Astrocyte (in vitro differentiated cells and primary cell): Measurements from ENCODE around the gene TBC1D14.

Experiments used
- EZH2 ChIP-seq: IDR thresholded peaks from 2 replicates; pipeline ENCODE4 v1.6.1; 2012; ENCODE audit warnings: mild to moderate bottlenecking, low read length, inconsistent platforms; ENCODE audit not compliant: insufficient read depth
- TF ChIP-seq, protein P1 (sequence below): IDR thresholded peaks from 2 replicates; pipeline ENCODE4 v1.5.1; 2011; ENCODE audit warnings: low read depth, mild to moderate bottlenecking, inconsistent platforms, low read length, moderate library complexity; ENCODE audit not compliant: insufficient read depth

DNA sequence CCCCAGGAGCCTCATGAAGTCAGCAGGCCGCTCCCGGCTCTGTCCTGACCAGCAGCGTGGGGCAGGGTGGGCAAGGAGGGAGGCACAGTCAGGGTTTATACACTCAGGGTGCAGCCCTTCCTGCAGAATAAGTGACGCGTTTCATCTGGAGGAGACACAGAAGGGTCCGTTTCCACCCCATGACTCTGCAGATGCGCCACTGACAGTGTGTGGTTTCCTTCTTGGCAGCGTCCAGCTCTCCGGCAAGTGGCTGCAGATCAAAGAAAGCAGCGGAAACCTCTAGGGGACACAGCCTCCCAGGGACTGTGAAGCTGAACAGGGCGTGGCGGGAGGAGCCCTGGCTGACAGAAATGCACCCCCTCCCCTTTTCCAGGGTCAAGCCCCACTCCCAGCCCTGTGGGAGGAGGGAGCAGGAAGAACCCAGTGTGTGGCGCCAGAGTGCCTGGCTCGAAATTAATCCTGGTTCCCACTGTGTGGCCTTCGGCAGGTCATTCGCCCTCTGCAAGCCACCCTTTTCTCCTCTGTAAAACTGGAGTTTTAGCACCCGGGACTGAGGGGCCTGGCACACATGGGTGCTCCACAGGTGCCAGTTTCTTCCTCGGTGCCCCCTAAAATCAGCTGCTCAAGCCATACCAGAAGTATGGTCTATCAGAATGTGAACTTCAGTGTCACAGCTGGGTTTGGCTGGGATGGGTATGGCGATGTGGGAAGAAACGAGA, 17.3 kb upstream of the TBC1D14 start:
- TF ChIP-seq EZH2 = no peak
- TF ChIP-seq, protein P1, sequence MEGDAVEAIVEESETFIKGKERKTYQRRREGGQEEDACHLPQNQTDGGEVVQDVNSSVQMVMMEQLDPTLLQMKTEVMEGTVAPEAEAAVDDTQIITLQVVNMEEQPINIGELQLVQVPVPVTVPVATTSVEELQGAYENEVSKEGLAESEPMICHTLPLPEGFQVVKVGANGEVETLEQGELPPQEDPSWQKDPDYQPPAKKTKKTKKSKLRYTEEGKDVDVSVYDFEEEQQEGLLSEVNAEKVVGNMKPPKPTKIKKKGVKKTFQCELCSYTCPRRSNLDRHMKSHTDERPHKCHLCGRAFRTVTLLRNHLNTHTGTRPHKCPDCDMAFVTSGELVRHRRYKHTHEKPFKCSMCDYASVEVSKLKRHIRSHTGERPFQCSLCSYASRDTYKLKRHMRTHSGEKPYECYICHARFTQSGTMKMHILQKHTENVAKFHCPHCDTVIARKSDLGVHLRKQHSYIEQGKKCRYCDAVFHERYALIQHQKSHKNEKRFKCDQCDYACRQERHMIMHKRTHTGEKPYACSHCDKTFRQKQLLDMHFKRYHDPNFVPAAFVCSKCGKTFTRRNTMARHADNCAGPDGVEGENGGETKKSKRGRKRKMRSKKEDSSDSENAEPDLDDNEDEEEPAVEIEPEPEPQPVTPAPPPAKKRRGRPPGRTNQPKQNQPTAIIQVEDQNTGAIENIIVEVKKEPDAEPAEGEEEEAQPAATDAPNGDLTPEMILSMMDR = no peak
